IPS-18a (cell line): ENCODE measurements around the gene FAM9C.

Source experiments
- H3K27ac ChIP-seq: one replicate; pipeline ENCODE4 v1.5.1; 2013; ENCODE audit warnings: low read length
- H3K27me3 ChIP-seq: one replicate; pipeline ENCODE4 v1.6.1; 2013; ENCODE audit warnings: mild to moderate bottlenecking, low read length; ENCODE audit not compliant: control insufficient read depth, insufficient read depth
- H3K36me3 ChIP-seq: one replicate; pipeline ENCODE4 v1.6.1; 2013; ENCODE audit warnings: low read depth, low read length; ENCODE audit not compliant: control insufficient read depth
- H3K4me1 ChIP-seq: one replicate; pipeline ENCODE4 v1.6.1; 2013; ENCODE audit warnings: low read depth, low read length; ENCODE audit not compliant: control insufficient read depth
- H3K4me3 ChIP-seq: one replicate; pipeline ENCODE4 v1.5.1; 2013; ENCODE audit warnings: low read length
- H3K9ac ChIP-seq: one replicate; pipeline ENCODE4 v1.6.1; 2013; ENCODE audit warnings: mild to moderate bottlenecking, low read length, moderate library complexity
- H3K9me3 ChIP-seq: one replicate; pipeline ENCODE4 v1.6.1; 2013; ENCODE audit warnings: low read depth, low read length; ENCODE audit not compliant: control insufficient read depth

FAM9C gene

GRCh38 chrX:13010546-13010945 lies 33.9 kb downstream of the FAM9C start:
- no peak overlapping the region for H3K27ac ChIP-seq
- no peaks in the 10 kb centered on the region for H3K27me3 ChIP-seq
- H3K36me3 ChIP-seq, result no peaks in the 10 kb centered on the region
- H3K9me3 ChIP-seq, result no peaks in the 10 kb centered on the region
- H3K4me1 ChIP-seq, result peaks cover 24% of the 10 kb centered on the region
- no peak overlapping the region for H3K9ac ChIP-seq
- no peak overlapping the region for H3K4me3 ChIP-seq

- Histone ChIP-seq H3K4me1 (peaks cover 24% of the 10 kb centered on the region), H3K36me3 (no peaks in the 10 kb centered on the region), H3K9ac (no peak overlapping the region), H3K27ac (no peak overlapping the region), H3K4me3 (no peak overlapping the region), H3K9me3 (no peaks in the 10 kb centered on the region), H3K27me3 (no peaks in the 10 kb centered on the region)
Measured at GRCh38 chrX:13009844-13010243, 34.6 kb downstream of the FAM9C start.

- Histone ChIP-seq H3K9ac (no peak overlapping the region), H3K4me3 (no peak overlapping the region), H3K27me3 (no peaks in the 10 kb centered on the region), H3K36me3 (no peaks in the 10 kb centered on the region), H3K9me3 (no peaks in the 10 kb centered on the region), H3K27ac (no peak overlapping the region), H3K4me1 (peaks cover 19% of the 10 kb centered on the region)
Measured at GRCh38 chrX:13009273-13009672, 35.1 kb downstream of the FAM9C start.

- H3K4me1 ChIP-seq, result peaks cover 17% of the 10 kb centered on the region
- no peaks in the 10 kb centered on the region for H3K36me3 ChIP-seq
- H3K9me3 ChIP-seq, result no peaks in the 10 kb centered on the region
- no peak overlapping the region for H3K27ac ChIP-seq
- no peak overlapping the region for H3K9ac ChIP-seq
- H3K27me3 ChIP-seq, result no peaks in the 10 kb centered on the region
- H3K4me3 ChIP-seq, result no peak overlapping the region
Measured at GRCh38 chrX:13008851-13009250, 35.6 kb downstream of the FAM9C start.

- Histone ChIP-seq H3K4me1 (peaks cover 12% of the 10 kb centered on the region), H3K27ac (no peak overlapping the region), H3K36me3 (no peaks in the 10 kb centered on the region), H3K9me3 (no peaks in the 10 kb centered on the region), H3K27me3 (no peaks in the 10 kb centered on the region), H3K4me3 (no peak overlapping the region), H3K9ac (no peak overlapping the region)
Measured at GRCh38 chrX:13008189-13008533, 36.3 kb downstream of the FAM9C start.

- no peak overlapping the region for H3K4me3 ChIP-seq
- H3K36me3 ChIP-seq, result no peaks in the 10 kb centered on the region
- H3K4me1 ChIP-seq, result peaks cover 12% of the 10 kb centered on the region
- no peaks in the 10 kb centered on the region for H3K27me3 ChIP-seq
- no peak overlapping the region for H3K27ac ChIP-seq
- H3K9ac ChIP-seq, result no peak overlapping the region
- no peaks in the 10 kb centered on the region for H3K9me3 ChIP-seq
Measured at GRCh38 chrX:13007519-13008188, 36.8 kb downstream of the FAM9C start.

- Histone ChIP-seq H3K27ac (no peak overlapping the region), H3K9ac (no peak overlapping the region), H3K9me3 (no peaks in the 10 kb centered on the region), H3K4me1 (peaks cover 12% of the 10 kb centered on the region), H3K4me3 (no peak overlapping the region), H3K36me3 (no peaks in the 10 kb centered on the region), H3K27me3 (no peaks in the 10 kb centered on the region)
Measured at GRCh38 chrX:13005661-13006473, 38.6 kb downstream of the FAM9C start.

- H3K9ac ChIP-seq, result no peak overlapping the region
Measured at GRCh38 chrX:13001961-13002671, 42.3 kb downstream of the FAM9C start.

GRCh38 chrX:13001097-13001496 lies 43.3 kb downstream of the FAM9C start:
- H3K36me3 ChIP-seq, result no peaks in the 10 kb centered on the region
- H3K4me3 ChIP-seq, result no peak overlapping the region
- no peaks in the 10 kb centered on the region for H3K27me3 ChIP-seq
- H3K9ac ChIP-seq, result no peak overlapping the region
- peaks cover 27% of the 10 kb centered on the region for H3K4me1 ChIP-seq
- H3K9me3 ChIP-seq, result no peaks in the 10 kb centered on the region
- no peak overlapping the region for H3K27ac ChIP-seq

More at GRCh38 chrX:13001961-13002671, 42.3 kb downstream of the FAM9C start:
- no peaks in the 10 kb centered on the region for H3K9me3 ChIP-seq
- H3K27me3 ChIP-seq, result no peaks in the 10 kb centered on the region
- no peak overlapping the region for H3K27ac ChIP-seq
- H3K4me1 ChIP-seq, result peaks cover 27% of the 10 kb centered on the region
- no peaks in the 10 kb centered on the region for H3K36me3 ChIP-seq
- H3K4me3 ChIP-seq, result no peak overlapping the region

GRCh38 chrX:13000301-13000811 lies 44.1 kb downstream of the FAM9C start:
- H3K36me3 ChIP-seq, result no peaks in the 10 kb centered on the region
- H3K27ac ChIP-seq, result no peak overlapping the region
- no peaks in the 10 kb centered on the region for H3K9me3 ChIP-seq
- peaks cover 27% of the 10 kb centered on the region for H3K4me1 ChIP-seq
- no peak overlapping the region for H3K9ac ChIP-seq
- no peaks in the 10 kb centered on the region for H3K27me3 ChIP-seq
- no peak overlapping the region for H3K4me3 ChIP-seq

- Histone ChIP-seq H3K27me3 (no peaks in the 10 kb centered on the region), H3K27ac (no peak overlapping the region), H3K9ac (no peak overlapping the region), H3K36me3 (no peaks in the 10 kb centered on the region), H3K4me3 (no peak overlapping the region), H3K9me3 (no peaks in the 10 kb centered on the region), H3K4me1 (peaks cover 27% of the 10 kb centered on the region)
Measured at GRCh38 chrX:12999422-12999821, 45.0 kb downstream of the FAM9C start.
